WTC11 (cell line): ENCODE results near the gene TNS3.

Experiments used
- TF ChIP-seq, protein P1 (sequence below): sonication (generic); formaldehyde crosslinking; conservative IDR thresholded peaks from 2 replicates; pipeline ENCODE4 v1.8.1; 2022; ENCODE audit warnings: mild to moderate bottlenecking, missing genetic modification reagents
- TF ChIP-seq, protein P2 (sequence below): sonication (generic); formaldehyde crosslinking; IDR thresholded peaks from 2 replicates; pipeline ENCODE4 v1.8.0; 2022; ENCODE audit warnings: mild to moderate bottlenecking, missing genetic modification reagents

- TF ChIP-seq, protein P1, sequence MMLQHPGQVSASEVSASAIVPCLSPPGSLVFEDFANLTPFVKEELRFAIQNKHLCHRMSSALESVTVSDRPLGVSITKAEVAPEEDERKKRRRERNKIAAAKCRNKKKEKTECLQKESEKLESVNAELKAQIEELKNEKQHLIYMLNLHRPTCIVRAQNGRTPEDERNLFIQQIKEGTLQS (CRISPR knock-in tag) = no peak
- TF ChIP-seq, protein P2, sequence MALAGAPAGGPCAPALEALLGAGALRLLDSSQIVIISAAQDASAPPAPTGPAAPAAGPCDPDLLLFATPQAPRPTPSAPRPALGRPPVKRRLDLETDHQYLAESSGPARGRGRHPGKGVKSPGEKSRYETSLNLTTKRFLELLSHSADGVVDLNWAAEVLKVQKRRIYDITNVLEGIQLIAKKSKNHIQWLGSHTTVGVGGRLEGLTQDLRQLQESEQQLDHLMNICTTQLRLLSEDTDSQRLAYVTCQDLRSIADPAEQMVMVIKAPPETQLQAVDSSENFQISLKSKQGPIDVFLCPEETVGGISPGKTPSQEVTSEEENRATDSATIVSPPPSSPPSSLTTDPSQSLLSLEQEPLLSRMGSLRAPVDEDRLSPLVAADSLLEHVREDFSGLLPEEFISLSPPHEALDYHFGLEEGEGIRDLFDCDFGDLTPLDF (CRISPR knock-in tag) = no peak
Measured at GRCh38 chr7:47625861-47626715, 44.2 kb upstream of the TNS3 start.
